Naive thymus-derived CD8-positive, alpha-beta T cell (primary cell): ENCODE data around the gene TMEM108. TPM values are rescaled to one million over a fixed set of nuclear protein-coding genes. Genes with fewer than 3 reads are reported as not detected.
A peak's percentile ranks its signal among the peaks of the same experiment; 100 is the strongest.

Experiments
- ATAC-seq, 2 donors: fragments of 150-1000 bp; cut with Tn5 transposase in 1 of 2; sonication (Bioruptor Pico), chemical (Tn5 transposase) in 1 of 2; 1 replicate in 1 of 2; 2 replicates in 1 of 2; pipeline ENCODE4 v1.10.0; 2021; ENCODE audit warnings: mild to moderate bottlenecking in 2 of 2, moderate library complexity in 2 of 2
- POLR2A ChIA-PET: fragments of 350-600 bp; sonication (Branson Sonifier 250); formaldehyde crosslinking; loops from one replicate; lab custom pipeline; 2021; ENCODE audit warnings: antibody characterized with exemption; lab: Charles Lee
- DNase-seq, 10 donors: peaks; one replicate each; pipeline versions ENCODE4 v3.0.0 to v3.0.0-alpha.2; 2020 to 2022
- H3K27ac Mint-ChIP-seq, 10 donors: one replicate each; pipeline ENCODE4 v1.8.0; 2020 to 2022; ENCODE audit warnings: mild to moderate bottlenecking in 10 of 10, mixed read lengths in 10 of 10, moderate library complexity in 4 of 10, inconsistent platforms in 1 of 10
- H3K27me3 Mint-ChIP-seq, 5 donors: one replicate each; pipeline ENCODE4 v1.8.0; 2021 to 2022; ENCODE audit warnings: mixed read lengths in 5 of 5
- H3K36me3 Mint-ChIP-seq, 3 donors: one replicate each; pipeline ENCODE4 v1.8.0; 2020 to 2022; ENCODE audit warnings: mixed read lengths in 3 of 3, mild to moderate bottlenecking in 2 of 3, inconsistent platforms in 1 of 3
- H3K4me1 Mint-ChIP-seq, 4 donors: one replicate each; pipeline ENCODE4 v1.8.0; 2021 to 2022; ENCODE audit warnings: mixed read lengths in 4 of 4
- H3K4me3 Mint-ChIP-seq, 10 donors: one replicate each; pipeline ENCODE4 v1.8.0; 2020 to 2022; ENCODE audit warnings: mild to moderate bottlenecking in 10 of 10, mixed read lengths in 10 of 10, moderate library complexity in 6 of 10, inconsistent platforms in 1 of 10
- H3K9me3 Mint-ChIP-seq, 9 donors: one replicate each; pipeline ENCODE4 v1.8.0; 2020 to 2022; ENCODE audit warnings: mixed read lengths in 9 of 9, mild to moderate bottlenecking in 3 of 9, inconsistent platforms in 1 of 9, moderate library complexity in 1 of 9
- polyA plus RNA-seq, 3 donors: library from polyadenylated mRNA; unstranded; fragments of 300-500 nt; fragmentation: Illumina TruSeq; gene quantifications; one replicate each; pipeline ENCODE4 v1.2.3, GENCODE V29; 2021
- total RNA-seq, 8 experiments: library from RNA in 2 of 8; stranded (reverse) in 2 of 8; gene quantifications; one replicate each; pipeline ENCODE4 v1.2.3 and lab custom pipeline; 2021 to 2026

The TMEM108 gene
- total and polyA plus RNA-seq, 5 experiments from 2014 or later, result not detected

DNA sequence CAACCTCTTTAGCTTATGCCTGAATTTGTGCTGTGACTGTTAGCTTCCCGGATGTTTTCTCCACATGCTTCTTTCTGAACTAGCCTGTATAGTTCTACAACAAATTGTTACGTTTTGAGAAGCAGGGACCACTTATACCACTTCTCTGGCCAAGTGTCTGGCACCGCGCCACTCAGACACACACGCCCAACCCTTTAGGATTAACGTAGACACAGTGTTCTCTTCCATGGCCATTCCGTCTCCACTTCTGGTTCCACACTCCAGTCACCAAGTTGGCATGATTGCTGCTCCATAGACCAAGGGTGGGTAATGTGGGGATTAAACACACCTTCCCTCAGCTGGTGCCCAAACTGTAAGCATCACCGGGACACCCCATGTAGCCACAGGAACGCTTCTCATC lies 755 bp upstream of the TMEM108 start:
- H3K27me3 Mint-ChIP-seq, result peaks cover 23 to 68% (median 39%) of the 10 kb centered on the region in 5 donors
- peak overlapping the region in 1 of 10 donors; percentile 2 for H3K27ac Mint-ChIP-seq
- peaks cover 2 to 13% (median 6%) of the 10 kb centered on the region in 4 donors for H3K4me1 Mint-ChIP-seq
- no peak for ATAC-seq
- POLR2A ChIA-PET, result no interaction called here
- H3K9me3 Mint-ChIP-seq, result peaks cover 0 to 4% (median 0%) of the 10 kb centered on the region in 9 donors
- H3K4me3 Mint-ChIP-seq, result peak overlapping the region in 7 of 10 donors; percentile 26 to 58 (median 38)
- DNase-seq, result no peak
- peaks cover 0 to 5% (median 0%) of the 10 kb centered on the region in 3 donors for H3K36me3 Mint-ChIP-seq

DNA sequence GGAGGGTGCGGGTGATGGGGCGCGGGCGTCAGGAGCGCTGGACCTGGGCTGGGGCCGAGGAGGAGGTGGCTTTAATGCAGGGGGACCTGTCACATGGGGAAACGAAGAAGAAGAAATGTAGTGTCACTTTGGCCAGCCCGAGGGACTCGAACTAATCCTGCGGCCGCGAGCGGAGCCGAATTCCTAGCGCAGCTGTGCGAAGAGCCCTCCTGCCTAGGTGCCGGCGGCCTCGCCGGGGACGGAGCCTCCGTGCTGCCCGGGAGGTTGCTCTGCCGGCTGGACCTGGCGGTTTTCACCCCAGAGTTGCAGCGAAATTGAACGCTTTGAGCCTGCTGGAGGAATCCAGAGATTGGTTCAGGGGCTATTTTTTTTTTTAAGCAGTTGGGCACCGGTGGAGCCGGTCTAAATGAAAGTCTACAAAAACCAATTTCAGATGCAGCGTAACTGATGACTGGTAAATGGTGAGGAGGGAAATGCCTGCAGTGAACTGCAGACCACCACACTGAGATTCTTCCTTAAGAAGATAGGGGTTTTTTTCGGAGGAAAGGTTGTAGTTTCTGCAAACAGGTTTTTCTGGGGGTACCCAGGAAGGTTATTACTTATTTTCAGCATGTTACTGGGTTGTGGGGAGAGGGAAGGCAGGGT lies 662 bp downstream of the TMEM108 start:
- peaks cover 0 to 4% (median 0%) of the 10 kb centered on the region in 9 donors for H3K9me3 Mint-ChIP-seq
- POLR2A ChIA-PET, result no interaction called here
- peaks cover 0 to 5% (median 0%) of the 10 kb centered on the region in 3 donors for H3K36me3 Mint-ChIP-seq
- H3K27ac Mint-ChIP-seq, result no peak overlapping the region
- peak overlapping the region in 4 of 10 donors; percentile 5 to 58 (median 21) for H3K4me3 Mint-ChIP-seq
- no peak for ATAC-seq
- H3K4me1 Mint-ChIP-seq, result peaks cover 2 to 13% (median 6%) of the 10 kb centered on the region in 4 donors
- H3K27me3 Mint-ChIP-seq, result peaks cover 23 to 68% (median 39%) of the 10 kb centered on the region in 5 donors
- no peak for DNase-seq

DNA sequence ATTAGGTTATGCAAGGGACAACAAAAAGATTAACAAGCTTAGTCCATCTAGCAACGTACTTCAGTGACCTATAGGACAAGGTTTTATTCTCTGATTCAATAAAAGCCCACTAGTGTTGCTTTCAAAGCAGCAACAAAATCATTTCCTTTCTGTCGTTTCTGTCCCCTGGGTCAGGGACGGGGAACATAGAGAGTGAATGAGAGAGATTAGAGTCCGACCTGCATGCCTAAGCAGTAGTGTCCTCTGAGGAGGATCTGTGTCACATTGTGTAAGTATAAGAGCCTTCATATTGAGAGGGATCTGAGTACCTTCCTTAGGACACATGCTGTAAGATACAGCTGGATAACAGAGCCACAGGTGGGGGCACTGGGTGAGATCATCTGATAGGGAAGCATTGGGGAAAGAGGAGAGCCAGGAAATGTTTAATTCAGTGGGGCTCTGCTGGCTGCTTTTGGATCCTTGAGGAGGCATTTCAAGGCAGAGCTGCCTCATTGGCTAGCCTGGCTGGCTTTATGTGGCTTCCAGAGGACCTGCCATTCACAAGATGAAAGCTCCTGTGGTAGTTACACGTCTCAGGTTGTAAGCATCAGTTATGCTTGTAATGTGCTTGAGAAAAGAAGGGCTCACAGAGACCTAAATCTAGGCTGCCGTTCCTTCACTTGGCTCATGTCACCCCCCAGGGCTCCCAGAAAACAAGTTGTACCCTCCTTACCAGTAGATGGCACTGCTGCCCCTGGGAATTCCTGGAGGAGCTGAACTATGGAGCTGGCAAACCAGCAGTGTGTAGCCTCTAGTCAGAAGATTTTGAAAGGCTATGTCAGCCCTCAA lies 2.7 kb downstream of the TMEM108 start:
- peaks cover 0 to 5% (median 0%) of the 10 kb centered on the region in 3 donors for H3K36me3 Mint-ChIP-seq
- H3K27ac Mint-ChIP-seq, result no peak overlapping the region
- peaks cover 25 to 49% (median 35%) of the 10 kb centered on the region in 5 donors for H3K27me3 Mint-ChIP-seq
- POLR2A ChIA-PET, result no interaction called here
- no peak overlapping the region for H3K4me3 Mint-ChIP-seq
- H3K9me3 Mint-ChIP-seq, result peaks cover 0 to 4% (median 0%) of the 10 kb centered on the region in 9 donors
- ATAC-seq (no peak), DNase-seq (no peak)
- peaks cover 2 to 13% (median 6%) of the 10 kb centered on the region in 4 donors for H3K4me1 Mint-ChIP-seq

DNA sequence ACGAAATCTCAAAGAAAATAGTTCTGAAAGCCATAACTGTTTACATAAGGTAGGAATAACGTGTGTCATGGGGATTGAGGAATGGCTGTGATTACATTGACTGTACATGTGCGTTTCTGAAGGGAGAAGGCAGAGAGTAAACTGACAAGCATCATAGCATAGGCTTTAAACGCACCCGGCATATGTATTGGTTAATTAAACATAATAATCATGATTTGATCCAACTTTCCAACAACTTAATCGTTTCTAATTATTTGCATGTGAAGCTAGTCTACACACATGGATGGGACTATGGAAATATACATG lies 3.3 kb downstream of the TMEM108 start:
- Mint-ChIP-seq H3K36me3 (peaks cover 0 to 5% (median 0%) of the 10 kb centered on the region in 3 donors), H3K9me3 (peaks cover 0 to 4% (median 0%) of the 10 kb centered on the region in 9 donors), H3K27me3 (peaks cover 25 to 48% (median 34%) of the 10 kb centered on the region in 5 donors), H3K27ac (no peak overlapping the region), H3K4me1 (peaks cover 2 to 13% (median 6%) of the 10 kb centered on the region in 4 donors), H3K4me3 (no peak overlapping the region)
- ATAC-seq (no peak), DNase-seq (no peak)
- POLR2A ChIA-PET, result no interaction called here

DNA sequence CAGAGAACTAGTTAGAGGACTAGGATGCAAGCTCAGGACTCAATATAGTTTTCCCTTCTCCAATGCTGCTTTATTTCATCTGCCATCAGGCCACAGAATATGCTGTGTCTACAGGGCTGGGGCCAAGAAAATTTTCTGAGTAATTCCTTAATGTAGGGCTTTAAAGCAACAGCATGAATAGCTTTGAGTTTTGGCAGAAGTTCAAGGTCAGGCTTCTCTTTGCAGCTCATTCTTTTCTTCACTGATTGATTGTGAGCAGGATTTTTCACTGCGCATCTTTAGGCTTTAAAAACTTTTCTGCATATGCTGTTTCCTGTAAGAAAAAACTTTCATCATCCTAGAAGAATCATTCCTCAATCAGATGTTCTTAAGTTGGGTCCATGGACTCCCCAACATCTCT lies 4.6 kb downstream of the TMEM108 start:
- peaks cover 19 to 48% (median 21%) of the 10 kb centered on the region in 5 donors for H3K27me3 Mint-ChIP-seq
- ATAC-seq (no peak), DNase-seq (no peak)
- no peaks in the 10 kb centered on the region for H3K9me3 Mint-ChIP-seq
- H3K4me1 Mint-ChIP-seq, result peaks cover 2 to 10% (median 6%) of the 10 kb centered on the region in 4 donors
- H3K4me3 Mint-ChIP-seq, result no peak overlapping the region
- no peak overlapping the region for H3K27ac Mint-ChIP-seq
- peaks cover 0 to 2% (median 0%) of the 10 kb centered on the region in 3 donors for H3K36me3 Mint-ChIP-seq
- POLR2A ChIA-PET, result no interaction called here

DNA sequence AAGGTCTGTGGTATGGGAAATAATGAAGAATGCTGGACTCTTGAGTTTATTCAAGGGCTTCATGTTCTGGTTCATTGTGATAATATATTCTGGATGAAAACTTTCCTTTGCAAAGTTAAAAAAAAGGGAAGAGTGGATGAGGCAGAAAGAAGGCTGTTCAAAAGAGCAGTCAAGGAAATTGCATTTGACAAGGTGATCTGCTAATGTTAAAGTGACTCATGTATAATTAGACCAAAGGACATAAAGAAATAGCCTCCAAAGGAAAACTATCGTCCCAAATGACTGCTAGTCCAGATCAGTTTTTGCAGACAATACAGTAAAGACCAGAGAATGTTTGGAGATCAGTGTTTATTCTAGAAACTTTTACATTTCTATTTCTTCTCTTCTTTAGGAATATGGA lies 9.8 kb downstream of the TMEM108 start:
- Mint-ChIP-seq H3K4me3 (no peak overlapping the region), H3K9me3 (no peaks in the 10 kb centered on the region), H3K4me1 (no peaks in the 10 kb centered on the region), H3K27me3 (peaks cover 1 to 27% (median 11%) of the 10 kb centered on the region in 5 donors), H3K36me3 (no peaks in the 10 kb centered on the region), H3K27ac (no peak overlapping the region)
- ATAC-seq, result no peak
- POLR2A ChIA-PET, result no interaction called here
- DNase-seq, result no peak

DNA sequence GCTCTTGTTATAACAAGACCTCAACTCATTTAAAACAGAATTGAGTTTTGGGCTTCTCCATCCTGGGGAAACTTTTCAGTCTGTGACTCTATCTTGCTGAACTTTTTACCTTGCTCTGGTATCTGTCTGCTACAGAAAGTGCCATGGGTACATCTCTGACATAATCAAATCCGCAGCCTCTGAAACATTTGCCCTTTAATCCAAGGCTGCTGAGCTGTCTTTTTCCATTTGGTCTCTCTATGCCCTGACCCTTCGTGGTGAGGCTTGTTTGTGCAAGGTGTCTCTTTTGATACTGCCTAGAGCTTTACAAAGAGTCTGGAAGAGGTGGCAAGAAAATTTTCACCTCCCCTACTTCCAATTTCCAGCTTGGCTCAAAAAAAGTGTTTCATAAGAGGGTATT lies 11.3 kb downstream of the TMEM108 start:
- POLR2A ChIA-PET, result no interaction called here
- ATAC-seq (no peak), DNase-seq (no peak)
- Mint-ChIP-seq H3K27me3 (peaks cover 0 to 42% (median 10%) of the 10 kb centered on the region in 5 donors), H3K4me3 (no peak overlapping the region), H3K4me1 (no peaks in the 10 kb centered on the region), H3K27ac (no peak overlapping the region), H3K9me3 (no peaks in the 10 kb centered on the region), H3K36me3 (no peaks in the 10 kb centered on the region)

DNA sequence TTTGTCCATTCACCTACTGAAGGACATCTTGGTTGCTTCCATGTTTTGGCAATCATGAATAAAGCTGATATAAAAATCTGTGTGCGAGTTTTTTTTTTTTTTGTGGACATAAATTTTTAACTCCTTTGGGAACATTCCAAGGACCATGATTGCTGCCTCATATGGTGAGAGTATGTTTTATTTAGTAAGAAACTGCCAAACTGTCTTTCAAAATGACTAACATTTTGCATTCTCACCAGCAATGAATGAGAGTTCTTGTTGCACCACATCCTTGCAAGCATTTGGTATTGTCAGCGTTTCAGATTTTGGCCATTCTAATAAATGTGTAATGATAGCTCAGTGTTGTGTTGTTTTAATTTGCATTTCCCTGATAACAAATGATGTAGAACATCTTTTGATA lies 12.7 kb downstream of the TMEM108 start:
- POLR2A ChIA-PET, result no interaction called here
- H3K27me3 Mint-ChIP-seq, result peaks cover 0 to 42% (median 7%) of the 10 kb centered on the region in 5 donors
- no peak overlapping the region for H3K4me3 Mint-ChIP-seq
- H3K4me1 Mint-ChIP-seq, result no peaks in the 10 kb centered on the region
- H3K9me3 Mint-ChIP-seq, result no peaks in the 10 kb centered on the region
- H3K36me3 Mint-ChIP-seq, result no peaks in the 10 kb centered on the region
- no peak overlapping the region for H3K27ac Mint-ChIP-seq
- no peak for ATAC-seq
- no peak for DNase-seq

DNA sequence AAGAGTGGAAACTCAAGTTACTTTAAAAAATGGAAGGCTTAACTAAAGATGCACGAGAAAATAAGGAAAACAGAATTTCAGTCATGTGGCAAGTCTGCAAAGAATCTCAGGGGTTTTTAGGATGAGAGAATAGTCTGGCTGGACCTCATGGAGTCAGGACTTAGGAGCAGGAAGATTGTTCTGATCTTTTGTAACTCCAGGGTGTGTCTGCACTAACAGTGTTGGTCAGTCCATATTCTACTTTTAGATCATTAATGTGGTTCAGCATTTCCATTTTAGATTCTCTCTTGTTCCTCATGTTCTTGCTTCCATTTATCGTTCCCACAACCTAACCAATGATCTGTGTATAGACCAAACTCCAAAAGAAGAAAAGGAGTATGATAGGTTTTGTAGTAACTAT lies 15.3 kb downstream of the TMEM108 start:
- POLR2A ChIA-PET, result no interaction called here
- H3K36me3 Mint-ChIP-seq, result no peaks in the 10 kb centered on the region
- DNase-seq (no peak), ATAC-seq (no peak)
- H3K4me3 Mint-ChIP-seq, result no peak overlapping the region
- H3K9me3 Mint-ChIP-seq, result no peaks in the 10 kb centered on the region
- H3K27me3 Mint-ChIP-seq, result peaks cover 0 to 36% (median 6%) of the 10 kb centered on the region in 5 donors
- peaks cover 0 to 1% (median 0%) of the 10 kb centered on the region in 4 donors for H3K4me1 Mint-ChIP-seq
- H3K27ac Mint-ChIP-seq, result no peak overlapping the region

DNA sequence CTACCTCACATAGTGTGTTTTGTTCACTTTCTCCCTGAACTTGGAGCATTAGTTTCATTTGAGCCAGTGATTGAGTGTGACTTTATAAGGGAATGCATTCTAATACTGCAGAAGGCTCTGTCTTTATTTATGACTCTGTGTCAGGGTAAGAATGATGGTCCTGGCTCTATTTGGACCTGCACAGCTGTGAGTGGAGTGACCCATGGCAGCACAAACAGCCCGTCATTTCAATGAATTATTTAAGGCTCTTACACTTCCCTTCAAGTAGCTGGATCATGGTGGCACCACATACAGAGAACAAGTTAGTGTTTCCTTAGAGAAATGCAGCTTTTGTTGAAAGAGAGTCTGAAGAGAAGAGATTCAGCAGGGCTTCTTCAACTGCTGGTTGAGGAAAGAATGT lies 16.4 kb downstream of the TMEM108 start:
- Mint-ChIP-seq H3K27me3 (peaks cover 0 to 36% (median 7%) of the 10 kb centered on the region in 5 donors), H3K27ac (no peak overlapping the region), H3K4me1 (peaks cover 0 to 1% (median 0%) of the 10 kb centered on the region in 4 donors), H3K36me3 (no peaks in the 10 kb centered on the region), H3K9me3 (no peaks in the 10 kb centered on the region), H3K4me3 (no peak overlapping the region)
- POLR2A ChIA-PET, result no interaction called here
- no peak for DNase-seq
- no peak for ATAC-seq

DNA sequence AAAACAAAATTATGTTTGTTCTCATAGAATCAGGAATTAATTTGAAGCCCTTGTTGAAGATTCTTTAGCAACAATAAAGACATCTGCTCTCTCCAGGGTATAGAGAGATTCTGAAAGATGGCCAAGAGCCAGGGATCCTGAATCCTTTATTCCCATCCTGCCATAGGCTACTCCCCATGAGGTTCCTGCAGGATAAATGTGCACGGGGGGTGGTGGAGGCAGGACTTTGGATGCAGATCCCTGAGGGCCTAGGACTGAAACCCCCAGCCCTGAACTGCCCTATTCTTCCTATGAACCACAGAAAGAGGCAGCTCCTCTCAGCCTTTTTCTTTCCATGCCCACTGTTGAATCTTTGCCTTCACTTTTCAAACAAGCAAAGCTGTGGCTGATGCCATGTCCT lies 17.1 kb downstream of the TMEM108 start:
- ATAC-seq (no peak), DNase-seq (no peak)
- POLR2A ChIA-PET, result no interaction called here
- Mint-ChIP-seq H3K36me3 (no peaks in the 10 kb centered on the region), H3K27ac (no peak overlapping the region), H3K9me3 (no peaks in the 10 kb centered on the region), H3K4me1 (peaks cover 0 to 1% (median 0%) of the 10 kb centered on the region in 4 donors), H3K4me3 (no peak overlapping the region), H3K27me3 (peaks cover 0 to 36% (median 10%) of the 10 kb centered on the region in 5 donors)

DNA sequence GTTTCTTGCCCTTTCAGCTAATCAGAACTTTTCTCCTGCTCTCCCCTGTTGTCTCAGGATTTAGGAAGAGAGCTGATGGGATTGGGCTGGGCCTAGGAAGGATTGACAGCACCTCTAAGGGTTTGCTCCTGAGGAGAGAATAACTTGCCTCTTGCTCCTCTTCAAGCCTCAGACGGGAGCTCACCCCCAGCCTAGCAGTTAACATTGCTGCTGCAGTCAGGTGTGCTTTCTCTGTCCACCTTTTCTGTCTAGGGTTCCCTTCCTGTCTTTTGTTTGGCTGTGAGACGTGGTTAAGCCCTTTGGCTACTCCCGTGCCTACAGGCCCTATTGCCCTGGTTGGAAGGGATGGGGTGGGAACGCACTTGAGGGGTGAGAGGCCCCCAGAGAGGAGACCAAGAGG lies 20.1 kb downstream of the TMEM108 start:
- DNase-seq (no peak), ATAC-seq (no peak)
- Mint-ChIP-seq H3K27ac (no peak overlapping the region), H3K27me3 (peaks cover 6 to 37% (median 13%) of the 10 kb centered on the region in 5 donors), H3K36me3 (no peaks in the 10 kb centered on the region), H3K4me3 (no peak overlapping the region), H3K4me1 (peaks cover 0 to 1% (median 0%) of the 10 kb centered on the region in 4 donors), H3K9me3 (no peaks in the 10 kb centered on the region)
- POLR2A ChIA-PET, result no interaction called here

DNA sequence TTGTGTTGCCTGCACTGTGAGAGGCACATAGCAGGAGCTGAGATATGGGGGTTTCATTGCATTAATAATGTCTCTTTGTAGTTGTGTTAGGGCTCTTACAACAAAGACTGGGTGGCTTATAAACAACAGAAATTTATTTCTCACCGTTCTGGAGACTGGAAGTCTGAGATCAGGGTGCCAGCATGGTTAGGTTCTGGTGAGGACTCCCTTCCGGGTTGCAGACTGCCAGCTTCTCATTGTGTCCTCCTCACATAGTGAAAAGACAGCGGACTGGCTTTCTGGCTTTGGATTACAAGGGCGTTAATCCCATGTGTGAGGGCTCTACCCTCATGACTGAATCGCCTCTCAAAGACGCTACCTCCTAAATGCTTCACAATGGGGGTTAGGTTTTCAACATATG lies 20.6 kb downstream of the TMEM108 start:
- POLR2A ChIA-PET, result no interaction called here
- Mint-ChIP-seq H3K4me3 (no peak overlapping the region), H3K4me1 (peaks cover 0 to 1% (median 0%) of the 10 kb centered on the region in 4 donors), H3K36me3 (no peaks in the 10 kb centered on the region), H3K27me3 (peaks cover 8 to 35% (median 10%) of the 10 kb centered on the region in 5 donors), H3K9me3 (no peaks in the 10 kb centered on the region), H3K27ac (no peak overlapping the region)
- no peak for ATAC-seq
- DNase-seq, result no peak
